IgD-negative memory B cell (primary cell): ENCODE measurements around the gene IGF2. TPM values are rescaled to one million over a fixed set of nuclear protein-coding genes. Genes with fewer than 3 reads are reported as not detected.

ENCODE experiments used
- H3K27ac Mint-ChIP-seq, 3 donors: one replicate each; pipeline ENCODE4 v1.8.0; 2020 to 2022; ENCODE audit warnings: mild to moderate bottlenecking in 3 of 3, mixed read lengths in 3 of 3, moderate library complexity in 1 of 3
- H3K27me3 Mint-ChIP-seq: one replicate; pipeline ENCODE4 v1.8.0; 2021; ENCODE audit warnings: mixed read lengths
- H3K36me3 Mint-ChIP-seq: one replicate; pipeline ENCODE4 v1.8.0; 2020; ENCODE audit warnings: mild to moderate bottlenecking, mixed read lengths
- H3K4me1 Mint-ChIP-seq, 3 donors: one replicate each; pipeline ENCODE4 v1.8.0; 2020 to 2022; ENCODE audit warnings: mixed read lengths in 3 of 3, mild to moderate bottlenecking in 1 of 3
- H3K4me3 Mint-ChIP-seq, 4 donors: one replicate each; pipeline ENCODE4 v1.8.0; 2020 to 2022; ENCODE audit warnings: mild to moderate bottlenecking in 4 of 4, mixed read lengths in 4 of 4, moderate library complexity in 3 of 4
- H3K9me3 Mint-ChIP-seq, 3 donors: one replicate each; pipeline ENCODE4 v1.8.0; 2020 to 2021; ENCODE audit warnings: mixed read lengths in 3 of 3, mild to moderate bottlenecking in 1 of 3
- polyA plus RNA-seq: library from polyadenylated mRNA; unstranded; fragments of 300-500 nt; fragmentation: Illumina TruSeq; gene quantifications from one replicate; pipeline ENCODE4 v1.2.3, GENCODE V29; 2021

The IGF2 gene
- polyA plus RNA-seq, 1 donor from 2014 or later, result not detected

DNA sequence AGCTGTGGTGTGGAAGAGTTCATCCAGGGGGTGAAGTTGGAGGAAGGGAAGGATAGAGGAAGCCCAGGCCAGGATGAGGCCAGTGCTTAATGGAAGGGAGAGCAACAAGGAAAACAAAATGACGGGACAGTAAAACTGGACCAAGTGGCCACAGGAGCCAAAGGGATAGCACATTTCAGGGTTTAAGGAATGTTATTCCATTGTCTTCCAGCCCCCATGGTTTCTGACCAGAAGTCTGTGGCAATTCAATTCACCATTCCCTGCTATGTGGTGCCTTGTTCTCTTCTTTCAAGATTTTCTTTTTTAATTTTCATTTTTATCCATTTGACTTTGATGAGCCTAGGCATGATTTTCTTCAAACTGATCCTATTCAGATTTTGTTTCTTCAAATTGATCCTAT lies 22.5 kb downstream of the IGF2 start:
- H3K4me3 Mint-ChIP-seq, result no peak overlapping the region
- peaks cover 17% of the 10 kb centered on the region for H3K27me3 Mint-ChIP-seq
- no peak overlapping the region for H3K27ac Mint-ChIP-seq
- peaks cover 0 to 2% (median 2%) of the 10 kb centered on the region in 3 donors for H3K9me3 Mint-ChIP-seq
- no peaks in the 10 kb centered on the region for H3K4me1 Mint-ChIP-seq
- H3K36me3 Mint-ChIP-seq, result peaks cover 1% of the 10 kb centered on the region

DNA sequence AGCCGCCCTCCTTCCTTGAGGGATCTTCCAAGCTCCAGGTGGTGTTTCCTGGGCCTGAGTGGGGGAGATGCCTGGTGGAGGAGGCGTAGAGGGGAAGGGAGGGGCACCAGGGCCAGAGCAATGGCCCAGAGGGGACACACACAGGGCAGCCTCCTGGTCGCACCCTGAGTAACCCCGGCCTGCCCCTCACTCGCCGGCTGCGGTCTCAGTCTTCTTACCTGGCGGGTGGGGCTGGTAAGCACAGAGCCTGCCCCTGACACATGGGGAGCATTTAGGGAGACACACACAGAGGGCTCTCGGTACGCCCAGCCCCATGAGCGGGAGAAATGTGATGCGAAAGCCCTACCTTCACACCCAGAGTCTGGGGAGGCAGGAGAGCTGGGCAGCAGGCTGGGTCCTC lies 23.9 kb downstream of the IGF2 start:
- H3K36me3 Mint-ChIP-seq, result peaks cover 1% of the 10 kb centered on the region
- H3K27ac Mint-ChIP-seq, result no peak overlapping the region
- peaks cover 0 to 2% (median 2%) of the 10 kb centered on the region in 3 donors for H3K9me3 Mint-ChIP-seq
- peaks cover 14% of the 10 kb centered on the region for H3K27me3 Mint-ChIP-seq
- no peaks in the 10 kb centered on the region for H3K4me1 Mint-ChIP-seq
- H3K4me3 Mint-ChIP-seq, result no peak overlapping the region

DNA sequence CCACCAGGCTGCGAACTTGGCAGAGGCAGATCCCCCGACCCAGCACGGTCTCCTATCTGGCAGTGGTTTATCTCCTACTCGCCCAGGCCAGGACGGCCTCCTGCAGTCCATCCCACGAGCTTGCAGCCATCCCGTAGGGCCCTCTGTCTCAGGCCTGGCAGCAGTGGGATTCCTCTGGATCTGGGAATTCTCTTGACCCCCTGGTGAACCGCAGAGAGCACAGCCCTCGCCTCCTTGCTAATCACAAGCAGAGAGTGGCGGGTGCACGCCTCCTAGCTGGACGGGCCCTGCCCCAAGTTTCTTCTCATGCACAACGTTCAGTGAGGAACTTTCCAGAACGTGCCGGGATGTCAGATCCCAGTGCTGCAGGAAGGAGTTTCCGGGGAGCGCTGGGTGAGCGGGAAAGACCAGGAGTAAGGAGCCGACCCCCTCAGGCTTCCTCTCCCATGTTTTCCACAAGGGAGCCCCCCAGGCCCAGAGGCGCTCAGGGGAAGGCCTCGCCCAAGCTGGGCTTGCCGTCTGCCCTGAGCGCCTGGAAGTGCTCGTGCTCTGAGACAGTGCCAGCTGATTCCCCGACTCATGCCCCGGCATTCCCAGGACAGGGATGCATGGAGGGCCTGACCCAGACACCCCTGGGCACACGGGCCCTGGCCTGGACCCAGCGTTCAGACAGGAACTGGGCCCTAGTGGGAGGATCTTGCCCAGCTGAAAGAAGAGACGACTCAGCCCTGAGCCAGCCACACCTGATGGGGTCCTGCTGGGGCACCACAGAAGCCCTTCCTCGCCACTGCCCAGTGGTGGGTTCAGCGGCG lies 24.6 kb downstream of the IGF2 start:
- peaks cover 12% of the 10 kb centered on the region for H3K27me3 Mint-ChIP-seq
- peaks cover 1% of the 10 kb centered on the region for H3K36me3 Mint-ChIP-seq
- no peak overlapping the region for H3K4me3 Mint-ChIP-seq
- H3K9me3 Mint-ChIP-seq, result peaks cover 0 to 2% (median 2%) of the 10 kb centered on the region in 3 donors
- H3K4me1 Mint-ChIP-seq, result no peaks in the 10 kb centered on the region
- H3K27ac Mint-ChIP-seq, result no peak overlapping the region

DNA sequence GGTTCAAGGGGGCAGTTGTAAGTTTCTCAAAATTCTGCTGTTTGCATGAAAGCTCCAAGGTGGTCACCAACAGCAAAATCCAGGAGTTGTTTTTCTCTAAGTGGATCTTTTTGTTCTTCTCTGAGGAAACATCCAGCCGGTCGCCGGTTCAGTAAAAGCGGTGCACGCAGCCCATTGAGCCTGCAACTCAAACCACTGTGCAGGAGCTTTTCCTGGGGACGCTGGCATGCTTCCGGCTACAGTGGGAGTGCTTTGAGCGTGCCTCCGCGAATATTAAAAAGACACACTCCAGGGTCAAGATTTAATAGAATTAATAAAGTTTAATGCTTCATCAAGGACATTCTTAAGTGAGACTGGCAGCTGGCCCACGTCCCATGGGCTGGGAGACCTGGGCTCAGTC lies 25.4 kb downstream of the IGF2 start:
- Mint-ChIP-seq H3K9me3 (peaks cover 0 to 2% (median 2%) of the 10 kb centered on the region in 3 donors), H3K27me3 (peaks cover 9% of the 10 kb centered on the region), H3K27ac (no peak overlapping the region), H3K4me1 (no peaks in the 10 kb centered on the region), H3K4me3 (no peak overlapping the region), H3K36me3 (peaks cover 1% of the 10 kb centered on the region)

DNA sequence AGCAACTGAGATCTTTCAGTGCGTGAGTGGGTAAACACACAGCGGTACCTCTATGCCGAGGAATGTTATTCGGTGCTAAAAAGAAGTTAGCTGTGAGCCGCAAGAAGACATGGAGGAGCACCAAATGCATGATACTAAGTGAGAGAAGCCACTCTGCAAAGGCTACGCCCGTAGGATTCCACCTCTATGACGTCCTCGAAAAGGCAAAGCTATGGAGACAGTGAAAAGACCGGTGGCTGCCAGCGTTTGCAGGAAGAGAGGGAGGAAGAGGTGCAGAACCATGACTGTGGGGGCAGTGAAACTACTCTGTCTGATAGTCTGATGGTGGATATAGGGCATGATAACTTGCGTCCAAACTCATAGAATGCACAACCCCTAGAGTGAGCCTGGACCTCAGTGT lies 28.7 kb downstream of the IGF2 start:
- Mint-ChIP-seq H3K4me3 (no peak overlapping the region), H3K4me1 (no peaks in the 10 kb centered on the region), H3K27ac (no peak overlapping the region), H3K27me3 (peaks cover 10% of the 10 kb centered on the region), H3K36me3 (no peaks in the 10 kb centered on the region), H3K9me3 (no peaks in the 10 kb centered on the region)

DNA sequence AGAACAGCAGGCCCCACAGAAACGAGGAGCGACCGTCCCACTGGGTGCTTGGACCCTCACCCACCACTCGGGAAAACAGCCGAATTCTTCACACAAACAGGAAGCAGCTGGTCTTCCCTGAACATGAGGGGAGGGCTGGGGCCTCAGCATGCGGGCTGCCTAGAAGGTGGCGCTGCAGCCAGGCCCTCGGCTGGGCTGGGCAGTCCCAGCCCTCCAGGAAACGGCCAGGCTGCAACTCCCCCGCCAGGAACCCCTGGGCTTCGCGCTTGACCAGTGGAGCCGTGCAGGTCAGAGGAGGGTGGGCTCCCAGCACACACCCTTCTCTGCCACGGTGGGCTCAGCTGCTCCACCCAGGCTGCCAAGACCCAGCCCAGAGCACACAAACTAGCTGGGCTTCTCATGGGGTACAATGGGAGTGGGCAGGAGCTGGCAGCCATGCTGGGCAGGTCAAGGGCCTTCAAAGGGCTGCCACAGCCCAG lies 29.6 kb downstream of the IGF2 start:
- no peaks in the 10 kb centered on the region for H3K36me3 Mint-ChIP-seq
- no peaks in the 10 kb centered on the region for H3K9me3 Mint-ChIP-seq
- no peak overlapping the region for H3K27ac Mint-ChIP-seq

DNA sequence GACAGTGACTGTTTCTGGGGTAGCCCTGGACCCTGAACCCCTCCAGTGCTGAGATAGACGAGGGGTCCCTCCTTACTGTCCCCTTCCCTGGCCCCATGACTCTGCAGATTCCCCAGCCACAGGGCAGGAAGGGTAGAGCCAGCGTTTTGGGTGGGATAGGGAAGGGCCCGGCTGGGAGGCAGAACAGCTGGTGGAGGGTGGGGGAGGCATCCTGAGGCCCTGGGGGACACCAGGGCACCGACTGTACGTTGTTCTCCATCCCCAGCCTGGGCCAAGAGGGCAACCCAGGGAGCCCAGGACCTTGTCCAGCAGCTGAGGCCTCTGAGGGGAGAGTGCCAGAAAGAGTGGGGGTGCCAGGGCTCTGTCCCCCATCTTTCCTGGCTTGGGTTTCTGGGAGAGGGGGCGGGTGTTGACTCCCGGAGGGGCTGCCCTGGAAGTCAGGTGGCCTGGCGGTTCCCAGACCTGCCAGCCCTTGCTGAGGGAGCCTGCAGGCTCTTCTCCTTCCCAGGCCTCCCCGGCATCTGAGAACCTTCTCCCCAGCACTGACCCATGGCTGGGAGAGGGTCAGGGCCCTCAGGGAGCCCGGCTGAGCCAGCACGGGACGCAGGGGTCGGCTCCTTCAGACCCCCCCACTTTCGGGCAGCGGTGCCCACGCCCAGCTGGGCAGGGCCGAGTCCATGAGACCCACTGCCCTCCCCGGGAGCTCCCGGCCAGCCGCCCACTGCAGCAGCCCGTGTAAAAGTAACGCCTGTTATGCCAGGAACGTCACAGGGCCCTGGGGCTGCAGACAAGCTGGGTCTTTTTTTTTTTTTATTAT lies 30.3 kb downstream of the IGF2 start:
- Mint-ChIP-seq H3K9me3 (no peaks in the 10 kb centered on the region), H3K4me3 (no peak overlapping the region), H3K36me3 (no peaks in the 10 kb centered on the region), H3K27me3 (peaks cover 13% of the 10 kb centered on the region), H3K4me1 (no peaks in the 10 kb centered on the region), H3K27ac (no peak overlapping the region)

More for the DNA sequence above, 29.6 kb downstream of the IGF2 start:
- H3K4me1 Mint-ChIP-seq, result no peaks in the 10 kb centered on the region
- H3K4me3 Mint-ChIP-seq, result no peak overlapping the region
- peaks cover 11% of the 10 kb centered on the region for H3K27me3 Mint-ChIP-seq

DNA sequence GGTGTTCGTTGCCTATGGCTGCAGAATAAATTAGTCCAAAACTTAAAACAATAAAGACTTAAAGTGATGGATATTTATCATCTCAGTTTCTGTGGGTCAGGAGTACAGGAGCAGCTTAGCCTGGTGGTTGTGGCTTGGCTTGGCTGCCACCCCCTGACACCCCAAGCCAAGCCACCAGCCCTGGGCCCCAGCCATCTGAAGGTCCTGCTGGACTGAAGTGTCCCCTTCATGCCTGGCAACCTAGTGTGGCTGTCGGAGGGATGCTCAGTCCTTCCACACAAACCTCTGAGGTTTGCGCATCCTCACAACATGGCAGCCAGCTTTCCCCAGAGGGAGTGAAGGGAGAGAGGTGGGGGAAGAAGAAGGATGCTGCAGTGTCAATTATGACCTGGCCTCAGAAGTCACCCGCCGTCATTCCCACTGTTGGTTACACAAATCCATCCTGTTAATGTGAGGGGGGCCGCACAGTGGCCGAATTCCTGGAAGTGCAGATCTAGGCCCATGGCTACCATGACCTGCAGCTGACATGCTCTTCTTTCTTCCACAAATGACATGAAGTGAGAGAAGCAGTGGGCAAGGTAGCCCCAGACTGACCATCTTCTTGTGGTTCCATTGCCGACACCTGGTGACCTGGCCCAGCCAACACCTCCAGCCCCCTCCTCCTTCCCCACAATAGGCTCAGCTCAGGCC lies 31.1 kb downstream of the IGF2 start:
- Mint-ChIP-seq H3K27me3 (peaks cover 14% of the 10 kb centered on the region), H3K27ac (no peak overlapping the region), H3K4me3 (no peak overlapping the region), H3K4me1 (no peaks in the 10 kb centered on the region), H3K36me3 (no peaks in the 10 kb centered on the region), H3K9me3 (no peaks in the 10 kb centered on the region)

DNA sequence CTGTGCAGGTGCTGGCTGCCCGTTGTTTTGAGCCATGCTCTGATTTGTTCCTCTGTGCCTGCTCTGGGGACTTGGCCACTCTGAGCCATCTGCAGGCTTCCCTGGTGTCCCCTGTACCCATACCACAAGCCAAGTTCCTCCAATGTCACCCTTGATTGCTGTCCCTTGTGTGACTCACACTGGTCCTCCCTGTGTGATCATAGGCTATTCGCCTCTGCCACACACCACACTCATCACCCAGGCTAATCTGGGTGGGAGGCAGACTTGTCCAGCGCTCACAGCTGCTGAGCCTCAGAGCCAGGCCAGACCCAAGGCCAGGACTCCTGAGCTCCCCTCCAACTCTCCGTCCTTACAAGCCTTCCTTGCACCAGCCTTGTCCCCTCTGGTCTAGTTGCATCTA lies 31.7 kb downstream of the IGF2 start:
- Mint-ChIP-seq H3K4me1 (no peaks in the 10 kb centered on the region), H3K36me3 (no peaks in the 10 kb centered on the region), H3K9me3 (no peaks in the 10 kb centered on the region), H3K4me3 (no peak overlapping the region), H3K27ac (no peak overlapping the region), H3K27me3 (peaks cover 14% of the 10 kb centered on the region)

DNA sequence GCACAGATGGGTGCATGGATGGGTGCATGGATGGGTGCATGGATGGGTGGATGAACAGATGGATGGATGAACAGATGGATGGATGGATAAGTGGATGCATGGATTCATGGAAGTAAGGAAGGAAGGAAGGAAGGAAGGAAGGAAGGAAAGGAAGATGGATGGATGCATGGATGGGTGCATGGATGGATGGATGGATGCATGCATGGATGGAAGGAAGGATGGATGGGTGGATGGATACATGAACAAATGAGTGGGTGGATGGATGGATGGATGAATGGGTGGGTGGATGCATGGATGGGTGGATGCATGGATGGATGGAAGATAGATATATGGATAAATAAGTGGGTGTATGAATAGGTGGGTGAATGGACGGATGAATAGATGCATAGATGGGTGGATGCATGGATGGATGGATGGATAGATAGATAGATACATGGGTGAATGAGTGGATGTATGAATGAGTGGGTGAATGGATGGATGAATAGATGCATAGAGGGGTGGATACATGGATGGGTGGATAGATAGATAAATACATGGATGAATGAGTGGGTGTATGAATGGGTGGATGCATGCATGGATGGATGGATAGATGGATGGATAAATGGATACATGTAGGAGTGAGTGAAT lies 32.5 kb downstream of the IGF2 start:
- no peak overlapping the region for H3K4me3 Mint-ChIP-seq
- no peak overlapping the region for H3K27ac Mint-ChIP-seq
- no peaks in the 10 kb centered on the region for H3K36me3 Mint-ChIP-seq
- no peaks in the 10 kb centered on the region for H3K4me1 Mint-ChIP-seq
- peaks cover 14% of the 10 kb centered on the region for H3K27me3 Mint-ChIP-seq
- H3K9me3 Mint-ChIP-seq, result peaks cover 0 to 2% (median 0%) of the 10 kb centered on the region in 3 donors

DNA sequence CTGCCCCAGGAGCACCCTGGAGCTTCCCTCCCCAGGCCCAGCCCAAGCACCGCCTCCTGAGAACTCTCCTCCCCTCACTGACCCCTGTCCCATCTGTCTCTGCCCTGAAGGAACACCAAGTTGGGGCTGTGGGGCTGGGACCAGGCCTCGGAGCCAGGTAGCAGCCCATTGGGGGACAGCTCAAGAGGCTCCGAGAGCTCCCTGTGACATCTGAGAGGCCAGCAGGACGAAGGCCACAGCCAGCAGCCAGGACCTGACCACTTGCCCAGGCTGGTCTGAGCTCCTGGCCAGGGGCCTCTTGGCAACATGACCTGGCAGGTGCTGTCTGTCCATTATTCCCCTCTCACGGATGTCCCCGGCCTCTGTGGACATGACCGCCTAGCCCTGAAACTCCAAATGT lies 33.7 kb downstream of the IGF2 start:
- Mint-ChIP-seq H3K4me1 (no peaks in the 10 kb centered on the region), H3K27ac (no peak overlapping the region), H3K36me3 (no peaks in the 10 kb centered on the region), H3K4me3 (no peak overlapping the region), H3K9me3 (peaks cover 0 to 2% (median 0%) of the 10 kb centered on the region in 3 donors), H3K27me3 (peaks cover 14% of the 10 kb centered on the region)

DNA sequence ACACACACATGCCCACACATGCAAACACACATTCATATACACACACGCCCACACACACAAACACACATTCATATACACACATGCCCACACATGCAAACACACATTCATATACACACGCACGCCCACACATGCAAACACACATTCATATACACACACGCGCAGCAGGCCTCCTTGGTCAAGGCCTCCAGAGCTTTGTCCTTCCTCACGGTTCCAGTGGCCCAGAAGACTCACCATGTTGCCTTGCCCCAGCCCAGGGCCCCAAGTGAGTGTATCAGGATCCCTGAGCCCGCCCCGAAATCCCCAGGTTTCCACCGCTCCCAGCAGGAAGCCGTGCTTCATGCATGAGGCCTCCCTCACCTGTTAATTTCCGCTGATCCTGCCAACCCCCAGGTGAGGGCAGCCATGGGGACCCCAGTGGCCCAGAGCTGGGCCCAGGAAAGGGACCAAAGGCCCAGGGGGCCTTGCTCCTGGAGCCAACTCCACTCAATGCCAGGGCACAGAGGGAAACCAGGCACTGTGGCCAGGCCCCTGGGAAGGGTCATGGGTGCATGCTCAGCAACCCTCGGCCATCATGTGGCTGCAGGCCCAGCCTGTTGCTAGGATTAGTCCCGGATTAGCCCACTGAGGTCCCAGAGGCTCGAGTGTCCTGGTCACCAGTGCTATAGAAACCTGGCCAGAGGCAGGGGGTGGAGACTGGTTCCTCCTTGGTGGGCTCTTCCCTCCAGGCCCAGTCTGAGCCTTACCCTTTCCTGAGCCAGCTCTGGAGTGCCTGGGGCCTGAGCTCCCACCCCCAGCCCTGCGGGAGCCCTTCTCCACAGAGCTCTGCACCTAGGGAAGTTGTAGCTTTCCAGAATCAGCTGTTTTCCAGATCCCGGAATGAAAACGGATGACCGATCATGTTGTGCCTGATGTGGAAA lies 34.4 kb downstream of the IGF2 start:
- H3K27ac Mint-ChIP-seq, result no peak overlapping the region
- H3K4me1 Mint-ChIP-seq, result no peaks in the 10 kb centered on the region
- peaks cover 0 to 2% (median 0%) of the 10 kb centered on the region in 3 donors for H3K9me3 Mint-ChIP-seq
- H3K36me3 Mint-ChIP-seq, result no peaks in the 10 kb centered on the region
- H3K4me3 Mint-ChIP-seq, result no peak overlapping the region
- peaks cover 12% of the 10 kb centered on the region for H3K27me3 Mint-ChIP-seq

DNA sequence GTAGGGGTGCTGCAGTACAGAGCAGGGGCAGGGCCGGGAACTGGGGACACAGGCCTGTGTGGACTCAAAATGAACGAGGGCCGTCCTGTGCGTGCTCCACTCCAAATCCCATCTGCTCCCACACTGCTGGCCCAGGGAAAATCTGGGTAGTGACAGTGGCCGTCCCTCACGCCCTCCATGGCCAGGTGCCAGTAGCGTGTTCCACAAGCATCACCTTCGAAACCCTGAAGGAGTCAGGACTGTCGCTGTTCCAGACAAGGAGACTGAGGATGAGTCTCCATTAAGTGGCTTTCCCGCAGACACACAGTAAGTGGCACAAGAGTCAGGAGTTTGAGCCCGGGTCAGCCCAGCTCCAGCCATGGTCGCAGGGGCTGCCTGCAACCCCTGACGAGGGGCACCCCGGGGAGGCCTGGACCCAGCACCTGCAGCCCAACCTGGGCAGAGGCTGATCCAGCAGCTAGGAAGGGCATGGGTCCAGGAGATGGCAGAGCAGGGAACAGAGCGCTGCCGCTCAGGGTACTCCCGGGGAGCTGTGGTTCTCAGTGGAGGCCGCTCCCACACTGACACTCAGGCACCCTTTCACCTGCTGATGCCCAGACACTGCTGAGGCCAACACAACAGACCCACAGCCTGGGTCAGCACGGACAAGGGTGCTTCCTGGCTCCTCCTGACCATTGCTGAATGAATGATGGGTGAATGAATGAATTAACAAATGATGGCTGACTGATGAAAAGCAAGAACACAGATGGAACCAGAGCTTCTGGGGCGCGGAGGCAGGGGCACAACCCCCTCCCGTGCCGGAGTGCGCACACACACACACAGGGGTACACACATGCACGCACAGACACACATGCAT lies 35.3 kb downstream of the IGF2 start:
- no peaks in the 10 kb centered on the region for H3K4me1 Mint-ChIP-seq
- no peaks in the 10 kb centered on the region for H3K36me3 Mint-ChIP-seq
- H3K9me3 Mint-ChIP-seq, result peaks cover 0 to 2% (median 0%) of the 10 kb centered on the region in 3 donors
- H3K27me3 Mint-ChIP-seq, result peaks cover 13% of the 10 kb centered on the region
- H3K27ac Mint-ChIP-seq, result no peak overlapping the region
- H3K4me3 Mint-ChIP-seq, result no peak overlapping the region
